Sciatic nerve (tissue), 2 donors: ENCODE measurements around the gene PLCG2. TPM values are rescaled to one million over a fixed set of nuclear protein-coding genes. Genes with fewer than 3 reads are reported as not detected.

Experiments
- ATAC-seq: fragments of 200-7000 bp; cut with Tn5 transposase; one replicate; pipeline ENCODE4 v1.9.1; 2020; ENCODE audit warnings: mild to moderate bottlenecking, moderate library complexity
- DNase-seq: peaks from one replicate; pipeline ENCODE4 v3.0.0-alpha.2; 2020; ENCODE audit warnings: low spot score
- intact Hi-C: fragments of 100-400 bp; cut with DNase I; formaldehyde crosslinking; loops from one replicate; pipeline ENCODE4 v1.14.2; 2022
- total RNA-seq: library from RNA; stranded (reverse); fragmentation: NEBNext Ultra II Directional; extraction: Animal tissue kit (Norgen Biotek cat#: 25700); gene quantifications from one replicate; pipeline ENCODE4 v1.2.1, GENCODE V29; 2021
- donor health status: DM: no; HTN: no; CAD: no.
- donor health status: DM: no; HTN: no; CAD: no.

The PLCG2 gene
- total RNA-seq, 1 donor from 2014 or later, result 40.7 TPM

DNA sequence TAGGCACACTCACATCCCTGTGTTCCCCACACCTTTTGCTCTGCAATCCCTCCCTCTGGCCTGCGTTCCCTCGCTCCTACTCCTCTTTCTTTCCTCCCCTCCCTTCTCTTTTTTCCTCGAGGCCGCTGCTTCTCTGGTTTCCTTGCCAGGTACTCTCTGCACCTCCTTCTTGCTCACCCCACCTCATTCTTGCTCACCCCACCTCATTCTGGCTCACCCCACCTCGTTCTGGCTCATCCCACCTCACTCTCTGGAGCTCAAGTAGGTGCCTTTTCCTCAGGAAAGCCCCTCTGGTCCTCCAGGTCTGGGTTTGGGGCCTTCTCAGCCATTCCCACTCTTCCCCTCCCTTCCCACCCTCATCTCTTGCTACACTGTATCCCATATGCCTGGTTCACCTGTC, 103.5 kb downstream of the PLCG2 start:
- ATAC-seq (no peak), DNase-seq (no peak)
- intact Hi-C loops, result no loop called here

DNA sequence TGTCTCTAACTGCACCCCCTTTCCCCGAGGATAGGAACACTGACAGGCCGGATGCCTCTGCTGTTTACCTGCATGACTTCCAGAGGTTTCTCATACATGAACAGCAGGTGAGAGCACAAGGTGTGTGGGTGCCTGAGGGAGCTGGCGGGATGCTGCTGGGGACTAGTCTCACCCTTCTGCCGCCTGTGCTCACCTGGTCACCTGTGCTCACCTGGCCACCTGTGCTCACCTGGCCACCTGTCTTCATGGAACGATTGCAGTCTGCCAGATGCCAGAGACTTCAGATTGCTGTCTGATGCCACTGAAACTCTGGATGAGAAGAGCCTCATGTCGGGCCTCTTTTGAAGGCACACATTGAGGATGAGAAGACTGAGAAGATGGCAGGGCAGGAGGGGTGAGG, 104.1 kb downstream of the PLCG2 start:
- intact Hi-C loops, result no loop called here
- no peak for DNase-seq
- ATAC-seq, result no peak

DNA sequence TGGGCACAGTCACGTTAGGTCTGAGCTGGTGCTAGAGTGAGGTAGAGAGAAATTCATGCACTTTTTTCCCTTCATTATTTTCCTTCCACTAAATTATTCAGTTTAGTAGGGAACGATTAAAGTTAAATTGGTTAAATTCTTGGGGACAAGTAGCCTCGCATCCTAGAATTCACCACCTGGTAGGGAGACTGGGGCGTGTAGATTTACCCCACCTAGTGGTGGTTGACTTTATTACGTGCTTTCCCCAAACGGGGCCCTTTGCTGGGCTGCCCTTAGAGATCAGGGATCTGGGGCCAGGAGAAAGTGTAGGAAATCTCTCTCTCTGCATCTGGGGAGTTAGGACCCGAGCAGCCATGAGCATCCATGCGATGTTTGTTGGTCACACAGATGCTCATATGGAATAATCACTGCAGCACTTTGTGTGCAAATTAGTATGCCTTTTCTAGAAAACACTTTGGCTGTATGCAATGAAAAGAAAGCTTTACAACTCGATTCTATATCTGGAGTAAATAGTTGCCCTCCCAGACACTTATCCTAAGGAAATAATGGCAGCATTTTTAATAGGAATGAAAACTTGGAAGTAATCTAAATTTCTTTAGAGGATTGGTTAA, 107.0 kb downstream of the PLCG2 start:
- intact Hi-C loops, result no loop called here
- ATAC-seq, result no peak
- DNase-seq, result no peak

DNA sequence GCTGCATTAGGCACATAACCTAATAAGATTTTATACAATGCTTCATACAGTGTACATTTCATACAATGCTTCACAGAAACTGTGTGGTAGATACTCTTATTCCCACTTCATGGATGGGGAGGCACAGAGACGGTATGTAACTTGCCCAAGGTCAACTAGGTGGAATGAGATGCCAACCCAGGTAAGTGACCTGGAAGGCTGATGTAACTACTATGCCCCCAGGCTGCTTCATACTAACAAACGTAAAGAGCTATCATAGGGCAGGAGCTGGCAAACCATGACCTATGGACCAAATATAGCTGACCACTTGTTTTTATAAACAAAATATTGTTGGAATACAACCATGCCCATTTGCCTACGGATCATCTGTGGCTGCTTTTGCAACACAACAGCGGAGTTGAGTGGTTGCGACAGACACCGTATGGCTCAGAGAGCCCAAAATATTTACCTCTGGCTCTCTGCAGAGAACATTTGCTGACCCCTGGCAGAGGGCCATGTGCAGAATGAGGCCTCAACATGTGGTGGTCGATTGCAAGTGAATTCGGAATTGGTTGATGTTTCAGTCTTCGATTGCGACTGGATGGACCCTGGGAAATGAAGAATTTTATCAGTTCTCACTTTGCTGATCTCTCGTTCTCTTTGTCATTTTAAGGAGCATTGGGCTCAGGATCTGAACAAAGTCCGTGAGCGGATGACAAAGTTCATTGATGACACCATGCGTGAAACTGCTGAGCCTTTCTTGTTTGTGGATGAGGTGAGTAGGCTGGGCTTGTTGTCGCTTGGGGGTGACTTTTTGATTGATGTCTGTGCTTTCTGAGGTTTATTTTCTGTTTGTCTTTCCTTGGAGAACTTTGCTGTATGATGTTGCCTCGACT, 109.7 kb downstream of the PLCG2 start:
- ATAC-seq (no peak), DNase-seq (no peak)
- intact Hi-C loops, result no loop called here

DNA sequence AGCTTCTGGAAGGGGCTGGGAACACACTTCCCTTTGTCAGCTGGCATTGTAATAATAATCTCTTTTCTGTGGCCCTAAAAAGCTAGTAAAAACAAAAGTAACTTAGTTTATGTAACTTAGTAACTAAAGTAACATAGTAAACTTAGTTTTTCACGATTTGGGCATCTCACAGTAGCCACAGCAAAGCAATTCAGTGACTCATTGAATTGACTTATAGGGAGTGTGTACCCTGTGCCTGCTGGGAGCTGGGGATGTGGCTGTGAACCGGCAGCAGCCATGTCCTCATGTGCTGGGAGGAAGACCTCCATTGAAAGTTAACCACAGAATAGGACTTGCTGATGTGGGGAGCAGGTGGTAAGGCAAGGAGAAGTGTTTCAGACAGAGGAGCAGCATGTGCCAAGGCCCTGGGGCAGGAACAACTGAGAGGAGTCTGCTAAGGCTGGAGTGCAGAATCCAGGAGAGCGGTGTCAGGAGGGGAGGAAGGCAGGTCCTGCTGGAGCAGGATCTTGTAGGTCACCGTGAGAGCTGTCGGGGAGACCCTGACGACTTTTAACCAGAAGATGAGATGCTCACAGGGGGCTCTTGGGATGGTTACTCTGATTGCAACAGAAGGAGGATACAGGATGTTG, 112.8 kb downstream of the PLCG2 start:
- no peak for DNase-seq
- no peak for ATAC-seq
- intact Hi-C loops, result no loop called here

DNA sequence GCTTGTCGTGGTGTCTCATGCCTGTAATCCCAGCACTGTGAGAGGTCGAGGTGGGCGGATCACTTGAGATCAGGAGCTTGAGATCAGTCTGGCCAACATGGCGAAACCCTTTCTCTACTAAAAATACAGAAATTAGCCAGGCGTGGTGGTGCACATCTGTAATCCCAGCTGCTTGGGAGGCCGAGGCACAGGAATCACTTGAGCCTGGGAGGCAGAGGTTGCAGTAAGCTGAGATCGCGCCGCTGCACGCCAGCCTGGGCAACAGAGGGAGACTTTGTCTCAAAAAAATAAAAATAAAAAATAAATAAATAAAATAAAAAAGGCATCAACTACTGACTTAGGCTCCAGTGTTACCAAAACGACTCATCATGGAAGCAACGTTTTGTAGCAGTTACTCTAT, 115.5 kb downstream of the PLCG2 start:
- intact Hi-C loops, result no loop called here
- no peak for DNase-seq
- ATAC-seq, result no peak

DNA sequence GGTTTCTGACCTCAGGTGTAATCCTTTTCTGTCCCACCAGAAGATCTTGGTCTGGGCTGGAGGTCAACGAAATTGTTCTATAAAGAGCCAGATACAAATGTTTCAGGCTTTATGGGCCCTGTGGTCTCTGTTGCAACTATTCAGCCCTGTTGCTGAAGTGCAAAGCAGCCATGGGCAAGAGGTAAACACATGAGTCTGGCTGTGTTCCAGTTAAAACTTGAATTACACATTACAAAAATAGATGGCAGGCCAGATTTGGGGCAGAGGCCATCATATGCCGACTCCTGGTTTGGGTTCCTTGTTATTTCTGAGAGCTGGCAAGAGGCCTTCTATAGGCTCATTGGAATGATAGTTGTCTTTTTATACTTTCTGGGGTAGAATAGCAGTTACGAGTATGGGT, 117.8 kb downstream of the PLCG2 start:
- intact Hi-C loops, result no loop called here
- DNase-seq, result no peak
- no peak for ATAC-seq

DNA sequence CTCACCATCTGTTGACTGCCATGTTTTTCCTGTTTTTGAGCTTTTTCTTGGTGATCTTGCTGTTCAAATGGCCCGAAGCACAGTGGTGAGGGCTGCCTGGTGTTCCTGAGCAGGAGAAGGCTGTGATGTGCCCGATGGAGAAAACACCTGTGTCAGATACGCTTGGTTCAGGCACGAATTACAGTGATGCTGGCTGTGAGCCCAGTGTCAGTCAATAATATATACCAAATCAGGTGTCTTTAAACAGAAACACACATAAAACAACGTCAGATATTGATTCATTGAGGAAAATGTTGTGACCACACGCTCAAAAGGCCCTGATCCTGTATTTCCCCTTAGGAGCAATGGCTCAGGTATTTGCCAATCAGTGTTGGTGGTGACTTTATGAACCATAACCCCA, 120.5 kb downstream of the PLCG2 start:
- no peak for DNase-seq
- no peak for ATAC-seq
- intact Hi-C loops, result no loop called here

DNA sequence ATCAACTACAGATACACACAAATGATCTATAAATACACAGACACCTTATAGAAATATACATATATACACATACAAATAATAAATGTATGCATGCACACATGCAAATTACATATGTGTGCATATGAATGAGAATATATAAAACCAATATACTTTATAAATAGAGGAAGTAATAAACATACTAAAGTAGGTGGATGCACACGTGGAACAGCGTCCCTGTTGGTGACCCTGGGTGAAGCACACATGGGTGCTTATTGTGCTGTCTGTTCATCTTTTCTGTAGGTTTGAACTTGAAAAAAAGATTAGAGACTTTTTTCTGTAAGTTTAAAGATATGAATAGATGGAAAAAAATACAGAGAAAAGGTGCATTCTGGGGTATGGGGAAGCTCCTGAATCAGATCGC, 120.9 kb downstream of the PLCG2 start:
- ATAC-seq (no peak), DNase-seq (no peak)
- intact Hi-C loops, result no loop called here

DNA sequence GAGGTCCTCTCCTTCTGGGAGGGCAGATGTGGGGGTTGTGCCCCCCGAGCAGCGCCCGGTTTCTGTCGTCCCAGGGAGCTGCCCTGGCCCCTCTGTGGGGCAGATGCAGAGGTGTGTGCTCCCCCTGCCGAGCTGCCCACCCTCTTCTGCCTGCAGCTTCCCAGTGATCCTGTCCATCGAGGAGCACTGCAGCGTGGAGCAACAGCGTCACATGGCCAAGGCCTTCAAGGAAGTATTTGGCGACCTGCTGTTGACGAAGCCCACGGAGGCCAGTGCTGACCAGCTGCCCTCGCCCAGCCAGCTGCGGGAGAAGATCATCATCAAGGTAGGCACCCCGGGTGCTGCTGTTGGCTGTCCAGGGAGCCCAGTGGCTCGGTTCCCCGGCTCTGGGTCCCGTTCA, 121.4 kb downstream of the PLCG2 start:
- ATAC-seq (no peak), DNase-seq (no peak)
- intact Hi-C loops, result no loop called here

DNA sequence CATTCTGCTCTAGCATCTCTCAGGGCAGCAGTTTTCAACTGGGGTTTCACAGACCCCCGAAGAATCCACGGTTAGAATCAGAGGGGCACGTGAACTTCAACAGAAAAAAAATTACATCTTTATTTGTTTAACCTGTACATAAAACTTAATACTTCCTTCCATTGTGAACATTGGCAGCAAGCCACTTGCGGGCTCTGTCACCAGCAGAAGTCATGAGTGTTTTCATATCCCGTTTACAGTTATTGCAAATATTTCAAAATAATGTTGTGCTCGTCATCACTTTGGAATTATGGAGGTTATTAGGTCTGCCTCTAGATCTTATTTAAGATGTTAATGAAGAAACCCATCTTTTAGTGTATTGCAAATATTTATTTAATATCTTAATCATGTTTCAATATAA, 122.4 kb downstream of the PLCG2 start:
- no peak for ATAC-seq
- intact Hi-C loops, result no loop called here
- no peak for DNase-seq

DNA sequence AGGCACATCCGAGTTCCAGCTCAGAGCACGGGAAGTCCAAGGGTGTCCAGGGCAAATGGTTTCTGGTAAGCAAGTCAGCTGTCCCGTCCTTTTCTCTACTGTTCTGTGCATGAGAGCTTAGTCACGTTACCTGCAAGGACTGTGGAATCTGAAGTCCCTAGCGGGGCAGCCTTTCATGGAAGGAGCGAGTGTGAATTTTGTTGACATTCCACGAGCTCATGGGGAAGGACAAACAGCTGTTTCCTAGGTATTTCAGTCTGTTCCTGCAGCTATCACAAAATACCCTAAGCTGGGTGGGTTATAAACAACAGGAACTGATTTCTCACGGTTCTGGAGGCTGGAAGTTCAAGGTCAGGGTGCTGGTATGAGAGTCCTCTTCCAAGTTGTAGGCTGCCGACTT, 122.9 kb downstream of the PLCG2 start:
- ATAC-seq (no peak), DNase-seq (no peak)
- intact Hi-C loops, result no loop called here

DNA sequence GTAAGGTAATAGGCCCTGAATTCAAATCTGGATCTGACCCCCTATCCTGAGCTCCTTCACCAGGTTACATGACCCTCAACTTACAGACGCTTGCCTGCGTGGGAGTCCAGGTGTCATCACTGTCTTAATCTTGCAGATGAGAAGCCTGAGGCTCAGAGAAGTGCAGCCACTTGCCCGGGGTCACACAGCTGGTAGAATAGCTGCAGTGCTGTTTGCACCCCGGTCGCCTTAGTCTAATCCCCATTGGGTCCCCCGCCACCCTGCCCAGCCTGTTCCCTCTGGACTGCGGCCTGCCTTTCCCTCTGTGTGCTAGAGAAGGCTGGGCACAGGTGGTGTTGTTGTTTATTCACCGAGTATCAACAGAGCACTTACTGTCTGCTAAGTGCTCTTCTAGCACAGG, 125.2 kb downstream of the PLCG2 start:
- no peak for DNase-seq
- no peak for ATAC-seq
- intact Hi-C loops, result no loop called here

DNA sequence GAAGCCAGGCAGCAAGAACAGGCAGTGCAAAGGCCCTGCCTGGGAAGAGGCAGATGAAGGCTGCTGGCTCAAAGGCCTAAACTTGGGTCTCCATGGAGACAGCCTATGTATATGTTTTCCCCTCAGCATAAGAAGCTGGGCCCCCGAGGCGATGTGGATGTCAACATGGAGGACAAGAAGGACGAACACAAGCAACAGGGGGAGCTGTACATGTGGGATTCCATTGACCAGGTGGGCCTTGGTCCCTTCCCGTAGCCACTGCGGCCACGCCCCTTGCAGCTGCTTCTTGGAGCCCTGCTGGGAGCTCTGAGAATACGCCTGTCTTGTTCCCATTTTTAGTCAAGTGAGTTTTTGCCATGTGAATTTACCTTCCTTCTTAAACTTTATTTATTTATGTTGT, 126.2 kb downstream of the PLCG2 start:
- ATAC-seq (no peak), DNase-seq (no peak)

DNA sequence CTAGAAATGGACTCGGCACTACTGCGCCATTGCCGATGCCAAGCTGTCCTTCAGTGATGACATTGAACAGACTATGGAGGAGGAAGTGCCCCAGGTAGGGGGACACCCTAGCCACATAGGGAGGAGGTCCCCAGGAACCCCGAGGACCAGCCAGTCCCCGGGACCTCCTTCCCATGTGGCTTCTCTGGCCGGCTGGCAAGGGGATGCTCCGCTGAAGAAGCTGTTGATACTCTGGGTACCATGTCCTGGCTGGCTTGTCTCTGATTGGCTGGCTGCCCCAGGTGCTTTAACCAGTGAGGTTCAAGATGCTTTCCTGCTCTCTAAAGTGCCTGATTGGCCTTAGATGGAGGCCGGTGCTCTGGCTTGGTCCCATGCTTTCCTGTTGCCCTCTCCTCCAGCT, 128.6 kb downstream of the PLCG2 start:
- DNase-seq, result no peak
- ATAC-seq, result no peak
- intact Hi-C loops, result no loop called here

More for the DNA sequence above, 126.2 kb downstream of the PLCG2 start:
- intact Hi-C loops, result no loop called here

DNA sequence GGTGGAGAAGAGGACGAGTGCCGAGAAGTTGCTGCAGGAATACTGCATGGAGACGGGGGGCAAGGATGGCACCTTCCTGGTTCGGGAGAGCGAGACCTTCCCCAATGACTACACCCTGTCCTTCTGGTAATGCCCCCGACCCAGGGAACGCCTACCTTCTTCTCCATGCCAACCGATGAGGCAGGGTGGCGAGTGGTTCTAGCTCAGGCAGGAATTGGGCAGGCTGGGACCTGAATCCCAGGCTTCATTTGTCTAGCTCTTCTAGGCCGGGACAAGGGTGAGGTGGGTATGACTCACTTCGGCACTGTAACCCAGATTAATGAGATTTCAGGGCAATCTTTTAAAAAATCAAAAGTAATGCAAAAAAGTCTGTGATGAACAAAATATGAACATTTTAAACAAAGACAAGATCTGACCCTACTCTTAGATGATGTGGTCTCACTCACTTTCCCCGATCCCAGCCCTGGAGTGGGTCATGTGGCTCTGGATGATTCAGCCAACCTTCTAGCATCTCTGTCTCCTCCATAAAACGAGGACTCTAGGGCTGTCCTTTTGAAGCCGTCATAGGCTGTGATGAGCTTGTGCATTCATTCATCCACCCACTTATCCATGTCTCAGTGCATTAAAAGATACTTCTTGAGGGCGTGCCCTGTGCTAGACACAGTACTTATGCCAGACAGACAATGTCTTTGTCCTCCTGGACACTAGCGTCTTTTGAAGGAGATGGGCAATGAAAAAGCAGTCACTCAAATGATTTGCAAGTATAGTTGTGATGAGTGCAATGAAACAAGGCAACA, 129.6 kb downstream of the PLCG2 start:
- intact Hi-C loops, result no loop called here
- DNase-seq (no peak), ATAC-seq (no peak)

DNA sequence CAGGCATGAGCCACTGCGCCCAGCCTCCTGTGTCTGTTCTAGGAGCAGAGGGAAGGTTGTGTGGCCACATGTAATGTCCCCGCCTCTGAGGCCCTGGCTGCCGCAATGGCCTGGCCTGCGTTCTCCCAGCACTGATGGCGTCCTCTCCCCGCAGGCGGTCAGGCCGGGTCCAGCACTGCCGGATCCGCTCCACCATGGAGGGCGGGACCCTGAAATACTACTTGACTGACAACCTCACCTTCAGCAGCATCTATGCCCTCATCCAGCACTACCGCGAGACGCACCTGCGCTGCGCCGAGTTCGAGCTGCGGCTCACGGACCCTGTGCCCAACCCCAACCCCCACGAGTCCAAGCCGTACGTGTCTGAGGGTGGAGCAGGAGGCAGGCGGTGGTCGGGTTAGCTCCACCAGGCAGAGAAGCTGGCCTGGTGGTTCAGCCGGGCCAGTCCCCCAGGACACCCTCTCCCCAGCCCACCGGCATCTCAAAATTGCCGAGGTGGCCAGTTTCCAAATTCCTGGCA, 131.3 kb downstream of the PLCG2 start:
- DNase-seq (no peak), ATAC-seq (no peak)
- intact Hi-C loops, result no loop called here

DNA sequence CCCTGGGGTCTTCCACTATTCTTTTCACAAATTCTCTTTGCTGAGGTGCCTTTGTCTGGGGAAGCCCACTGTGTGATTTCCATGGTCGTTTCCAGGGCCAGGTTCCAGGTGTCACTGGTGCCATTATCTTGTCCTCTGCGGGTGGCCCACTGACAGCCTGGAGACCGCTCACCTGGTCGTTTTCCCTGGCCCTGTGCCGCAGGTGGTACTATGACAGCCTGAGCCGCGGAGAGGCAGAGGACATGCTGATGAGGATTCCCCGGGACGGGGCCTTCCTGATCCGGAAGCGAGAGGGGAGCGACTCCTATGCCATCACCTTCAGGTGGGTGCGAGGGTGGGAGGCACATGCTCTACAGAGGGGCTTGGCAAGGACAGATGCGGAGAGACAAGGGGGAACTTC, 133.3 kb downstream of the PLCG2 start:
- DNase-seq, result no peak
- ATAC-seq, result no peak
- intact Hi-C loops, result no loop called here

DNA sequence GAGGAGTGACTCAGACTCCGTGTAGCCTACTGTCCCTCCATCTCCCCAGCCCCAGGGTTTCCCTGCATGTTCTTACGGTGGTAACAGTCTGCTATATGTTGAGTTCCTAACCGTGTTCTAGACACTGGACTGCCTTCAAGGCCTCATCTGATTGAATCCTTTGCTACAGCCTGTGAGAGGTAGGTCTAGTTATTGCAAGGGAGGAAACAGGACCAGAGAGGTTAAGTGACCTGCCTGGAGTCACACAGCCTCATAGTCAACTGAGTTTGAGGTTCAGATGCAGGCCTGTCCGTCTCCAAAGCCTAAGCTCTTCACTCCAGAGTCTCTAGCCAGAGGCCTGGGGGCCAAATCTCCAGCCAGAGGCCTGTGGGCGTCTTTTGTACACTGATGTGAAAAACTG, 134.1 kb downstream of the PLCG2 start:
- intact Hi-C loops, result no loop called here
- no peak for DNase-seq
- no peak for ATAC-seq
